Thyroid gland (tissue), 4 donors: Measurements from ENCODE around the gene ABCF1.

Experiments used
- CTCF ChIP-seq, 6 experiments: fragments of 200-600 bp in 3 of 6; fragments of 450-650 bp in 3 of 6; sonication (generic) in 3 of 6; IDR thresholded peaks; one replicate each; pipeline ENCODE4 v1.5.1; 2016 to 2019; ENCODE audit warnings: antibody characterized with exemption in 6 of 6, mild to moderate bottlenecking in 2 of 6, inconsistent platforms in 1 of 6, moderate library complexity in 1 of 6
- POLR2A ChIP-seq, 2 donors: fragments of 450-650 bp; IDR thresholded peaks; one replicate each; pipeline ENCODE4 v1.6.1; 2017; ENCODE audit warnings: antibody characterized with exemption in 2 of 2, mild to moderate bottlenecking in 2 of 2, moderate library complexity in 1 of 2

- TF ChIP-seq CTCF (IDR thresholded peaks at IDR 0.05) = peak in 4 of 6 experiments; percentile 29 to 54 (median 36)
- TF ChIP-seq POLR2A (IDR thresholded peaks at IDR 0.05) = peak in 1 of 2 donors; percentile 55
Measured at GRCh38 chr6:30626484-30627366, 55.5 kb downstream of the ABCF1 start, which contains the start of gene ATAT1.
